ENCODE measurements around the gene LILRB3.
"Not testable (repeated sequence)": the region's sequence is repeated elsewhere in the genome, so short reads cannot be mapped to it uniquely, and the experiment has no call there.

LILRB3 gene

DNA sequence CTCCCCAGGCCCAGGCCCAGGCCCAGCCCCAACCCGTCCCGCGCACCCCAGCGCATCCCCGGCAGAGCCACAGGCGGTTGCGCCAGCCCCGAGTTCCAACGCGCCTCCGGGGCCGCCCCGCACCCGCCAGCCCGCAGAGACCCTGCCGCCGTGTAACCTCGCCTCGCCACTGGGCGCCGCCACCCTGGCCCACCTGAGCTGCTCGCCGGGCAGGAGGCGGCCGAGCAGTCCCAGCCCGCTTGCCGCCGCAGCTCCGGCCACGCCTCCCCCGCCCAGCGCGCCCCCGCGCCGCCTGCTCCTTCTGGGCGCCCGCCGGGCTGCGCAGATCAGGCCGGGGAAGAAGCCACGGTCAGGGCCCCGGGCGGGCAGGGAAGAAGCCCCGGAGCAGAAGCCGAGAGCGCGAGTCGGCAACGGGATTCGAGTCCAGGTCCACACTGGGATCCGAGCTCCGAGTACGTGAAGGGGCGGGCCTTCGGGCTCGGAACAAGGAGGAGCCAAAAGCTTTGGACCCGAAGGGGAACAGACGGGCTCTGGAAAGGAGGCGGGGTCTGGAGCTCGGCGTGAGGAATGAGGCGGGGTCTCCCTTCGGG, 33.6 kb downstream of the LILRB3 start, which contains the start of gene MBOAT7:
Gene MBOAT7 (minus strand): TSS at position 436 of the 590 bp plus-strand sequence. CDS start 1,072 bp downstream, outside the sequence.
- no peak for DNase-seq

- DNase-seq = peak; percentile 47 to 76
These were observed 34.5 kb downstream of the LILRB3 start for GRCh38 chr19:54188215-54188871.

DNA sequence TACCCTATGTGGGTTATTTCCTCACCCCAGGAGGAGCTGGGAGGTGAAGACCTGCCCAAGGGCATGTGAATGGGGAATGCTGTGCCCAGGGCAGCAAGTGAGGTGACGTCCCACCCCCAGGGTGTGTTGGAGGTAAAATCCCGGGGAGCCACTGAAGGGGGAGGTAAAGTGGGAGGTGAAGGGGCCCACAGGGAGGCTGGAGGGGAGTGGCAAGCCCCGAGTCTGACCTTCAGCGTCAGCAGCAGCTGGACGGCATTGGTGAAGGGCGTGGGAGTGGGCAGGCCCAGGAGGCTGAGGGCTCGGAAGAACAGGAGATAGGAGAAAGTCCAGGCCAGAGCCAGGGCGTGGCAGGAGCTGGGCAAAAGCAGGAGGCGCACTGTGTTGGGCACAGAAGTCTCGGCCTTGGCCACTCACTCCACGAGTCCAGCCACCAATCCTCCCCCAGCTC, 35.8 kb downstream of the LILRB3 start:
- no peak for DNase-seq

- no peak for DNase-seq
These were observed 36.5 kb downstream of the LILRB3 start for GRCh38 chr19:54186351-54186750.

- DNase-seq = no peak
These were observed 39.4 kb downstream of the LILRB3 start for GRCh38 chr19:54183431-54183830.

DNA sequence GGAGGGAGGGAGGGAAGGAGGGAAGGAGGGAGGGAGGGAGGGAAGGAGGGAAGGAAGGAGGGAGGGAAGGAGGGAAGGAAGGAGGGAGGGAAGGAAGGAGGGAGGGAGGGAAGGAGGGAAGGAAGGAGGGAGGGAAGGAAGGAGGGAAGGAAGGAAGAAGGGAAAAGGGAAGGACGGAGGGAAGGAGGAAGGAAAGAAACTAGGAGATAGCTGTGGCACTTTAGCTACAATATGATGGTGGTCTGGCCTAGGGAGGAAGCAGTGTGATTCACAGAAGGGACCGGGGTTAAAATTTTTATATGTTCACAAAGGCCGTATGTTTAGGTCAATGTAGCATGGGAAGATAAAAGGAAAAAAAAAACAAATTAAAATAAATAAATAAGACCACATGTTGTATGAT, 40.9 kb downstream of the LILRB3 start:
- DNase-seq = not testable (repeated sequence)

- DNase-seq = no peak
These were observed 42.1 kb downstream of the LILRB3 start for GRCh38 chr19:54180691-54181091.

GRCh38 chr19:54179921-54180461, 42.8 kb downstream of the LILRB3 start:
- DNase-seq = no peak

DNA sequence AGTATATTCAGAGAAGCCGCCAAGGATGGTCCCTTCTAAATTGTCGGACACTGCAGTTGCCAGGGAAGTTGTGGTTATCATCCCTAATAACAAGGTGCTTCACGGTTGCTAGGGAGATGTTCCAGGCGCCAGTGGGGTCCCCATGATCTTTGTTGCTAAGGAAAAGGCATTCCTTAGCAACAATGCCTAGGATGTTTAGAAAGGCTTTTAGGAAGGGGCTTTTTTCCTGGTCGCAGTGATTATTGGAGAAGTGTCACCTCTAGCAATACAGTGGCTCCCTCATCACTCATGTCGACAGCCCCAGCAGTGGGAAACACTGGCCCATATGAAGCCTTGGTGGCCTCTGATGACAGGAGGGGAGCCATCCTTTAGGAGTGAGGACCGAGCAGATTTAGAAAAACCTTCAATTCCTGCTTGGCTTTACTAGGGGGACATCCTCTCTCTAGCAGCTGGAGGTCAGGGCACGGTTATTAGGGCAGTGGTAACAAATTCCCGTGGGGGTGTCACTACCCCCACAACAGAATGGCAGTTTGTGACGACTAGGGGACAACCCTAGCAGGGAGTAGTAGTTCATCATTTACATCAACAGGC, 43.5 kb downstream of the LILRB3 start:
- DNase-seq = no peak

DNA sequence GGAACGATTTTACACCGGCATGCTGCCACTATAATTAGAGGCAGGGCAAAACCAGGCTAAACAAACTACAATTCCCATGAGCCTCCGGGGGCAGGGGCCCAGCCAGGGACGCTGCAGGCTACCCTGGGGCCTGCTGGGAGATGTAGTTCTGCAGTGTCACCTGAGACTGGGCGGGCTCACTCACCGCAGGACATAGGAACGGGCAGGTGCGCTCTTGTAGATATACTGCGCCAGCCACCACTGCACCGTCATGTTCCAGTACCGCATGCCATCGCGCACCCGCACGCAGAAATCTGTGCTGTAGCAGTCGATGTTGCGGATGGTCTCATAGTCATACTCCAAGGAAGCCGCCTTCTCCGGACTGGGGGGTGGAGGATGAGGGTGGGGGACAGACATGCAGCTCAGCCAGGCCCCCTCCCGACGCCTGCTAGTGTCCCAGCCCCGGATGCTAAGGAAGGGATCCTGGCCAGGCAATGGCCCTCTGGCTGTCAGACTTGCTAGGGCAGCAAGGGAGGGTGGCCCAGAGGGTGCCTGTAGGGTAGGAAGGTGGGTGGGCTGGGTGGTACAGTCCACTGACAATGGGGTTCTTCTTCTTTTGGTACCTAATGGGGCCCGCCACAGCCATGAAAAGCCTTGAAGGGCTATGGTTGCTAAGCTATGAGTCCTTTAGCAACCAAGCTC, 44.1 kb downstream of the LILRB3 start:
- no peak for DNase-seq

- no peak for DNase-seq
These were observed 48.6 kb downstream of the LILRB3 start for GRCh38 chr19:54173951-54174834.

DNA sequence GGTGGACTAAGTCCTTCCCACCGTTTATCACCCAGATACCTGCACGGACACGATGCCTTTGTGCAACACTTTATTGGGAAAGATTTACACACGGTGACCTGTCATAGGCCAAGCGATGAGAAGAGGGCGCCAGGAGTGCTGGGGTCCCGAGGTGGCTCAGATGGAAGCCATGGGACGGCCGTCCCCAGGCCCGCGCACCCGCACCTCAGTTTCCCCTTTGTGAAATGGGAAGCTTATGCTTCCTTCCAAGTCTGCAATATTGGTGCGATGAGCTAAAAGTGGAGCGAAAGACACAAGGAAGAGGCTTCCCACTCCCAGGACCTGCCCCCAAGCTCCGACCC, 49.5 kb downstream of the LILRB3 start:
- no peak for DNase-seq

DNA sequence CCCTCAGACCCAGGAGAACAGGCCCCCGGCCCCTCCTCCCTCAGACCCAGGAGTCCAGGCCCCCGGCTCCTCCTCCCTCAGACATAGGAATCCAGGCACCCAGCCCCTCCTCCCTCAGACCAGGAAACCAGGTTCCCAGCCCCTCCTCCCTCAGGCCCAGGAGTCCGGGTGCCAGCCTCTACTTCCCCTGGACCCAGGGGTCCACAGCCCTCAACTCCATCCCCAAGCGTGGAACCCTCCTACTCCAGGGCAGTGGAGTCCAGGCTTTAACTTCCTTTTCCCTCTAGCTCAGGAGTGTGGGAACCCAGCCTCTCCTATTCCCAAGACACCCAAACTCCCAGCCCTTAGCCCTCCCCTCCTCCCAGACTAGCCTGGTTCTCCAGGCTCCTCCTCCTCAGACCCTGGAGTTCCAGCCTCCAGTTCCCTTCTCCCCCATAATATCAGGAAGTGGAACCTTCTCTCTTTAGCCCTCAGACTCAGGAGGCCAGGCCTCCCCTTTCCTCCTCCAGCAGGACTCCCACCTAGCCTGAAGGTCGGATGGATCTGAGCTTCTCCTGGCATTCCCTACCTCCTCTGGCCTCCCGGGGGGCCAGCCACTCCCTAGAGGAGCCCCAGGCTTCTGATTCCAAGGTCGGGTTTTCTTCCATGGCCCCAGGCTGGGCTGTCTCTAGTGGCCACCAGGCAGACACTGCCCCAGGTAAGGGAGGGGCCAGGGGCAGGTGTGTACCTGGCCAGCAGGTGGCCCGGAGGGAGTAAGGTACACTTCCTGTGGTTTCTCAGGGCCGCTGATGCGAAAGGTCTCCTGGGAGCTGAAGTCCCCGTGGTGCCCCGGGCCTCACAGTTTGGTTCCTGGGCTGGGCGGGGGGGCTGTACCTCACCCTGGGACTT, 50.1 kb downstream of the LILRB3 start, which contains the start of gene TMC4:
Gene TMC4 (minus strand): TSS at position 690 of the 888 bp plus-strand sequence. CDS start 43 bp downstream, at position 647.
- no peak for DNase-seq

DNA sequence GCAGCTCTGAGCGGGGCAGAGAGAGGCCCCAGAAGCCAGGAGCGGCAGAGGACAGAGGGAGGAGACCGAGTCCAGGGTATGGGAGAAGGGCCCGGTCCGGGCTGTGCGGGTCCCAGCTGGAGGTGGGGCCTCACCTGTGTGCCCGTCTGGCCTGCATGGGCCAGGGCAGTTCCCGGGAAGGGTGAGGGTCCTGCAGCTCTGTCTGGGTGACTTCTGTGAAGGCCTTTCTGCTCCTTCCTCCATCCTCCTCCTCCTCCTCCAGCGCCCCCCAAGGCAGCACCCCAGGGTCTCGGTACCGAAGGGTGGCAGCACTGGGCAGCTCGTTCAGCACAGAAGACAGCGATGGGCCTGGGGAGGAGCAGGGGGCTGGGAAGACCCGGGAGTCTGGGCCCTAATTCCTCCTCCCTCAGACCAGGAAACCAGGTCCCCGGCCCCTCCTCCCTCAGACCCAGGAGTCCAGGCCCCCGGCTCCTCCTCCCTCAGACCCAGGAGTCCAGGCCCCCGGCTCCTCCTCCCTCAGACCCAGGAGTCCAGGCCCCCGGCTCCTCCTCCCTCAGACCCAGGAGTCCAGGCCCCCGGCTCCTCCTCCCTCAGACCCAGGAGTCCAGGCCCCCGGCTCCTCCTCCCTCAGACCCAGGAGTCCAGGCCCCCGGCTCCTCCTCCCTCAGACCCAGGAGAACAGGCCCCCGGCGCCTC, 50.9 kb downstream of the LILRB3 start:
- DNase-seq = not testable (repeated sequence)

- DNase-seq = no peak
These were observed 53.6 kb downstream of the LILRB3 start for GRCh38 chr19:54169149-54169740.

- peak; percentile 80 to 94 for DNase-seq
These were observed 54.5 kb downstream of the LILRB3 start for GRCh38 chr19:54168174-54168917.

Data from stimulated activated CD4-positive, alpha-beta T cell treated with anti-CD3 and anti-CD28 coated beads, Interleukin-4, amount 100 ng/mL, for 4 hours (primary cell).